HG03196 (cell line): ENCODE results near the gene VPS51.
"Not testable (repeated sequence)": the region's sequence is repeated elsewhere in the genome, so short reads cannot be mapped to it uniquely, and the experiment has no call there.

ENCODE experiments used
- ATAC-seq: cut with Tn5 transposase; IDR thresholded peaks from one replicate; pipeline ENCODE4 v1.9.1; 2021; ENCODE audit not compliant: unreplicated experiment

VPS51 gene

GRCh38 chr11:65118097-65118837 lies 22.3 kb downstream of the VPS51 start:
- ATAC-seq: no peak

- not testable (repeated sequence) for ATAC-seq
Observed at GRCh38 chr11:65118891-65119669, 23.1 kb downstream of the VPS51 start.

GRCh38 chr11:65119670-65119995 lies 23.6 kb downstream of the VPS51 start:
- ATAC-seq: no peak

GRCh38 chr11:65120831-65121230 lies 24.8 kb downstream of the VPS51 start:
- no peak for ATAC-seq

GRCh38 chr11:65121447-65121864 lies 25.4 kb downstream of the VPS51 start:
- no peak for ATAC-seq

- peak; percentile 78 for ATAC-seq
Observed at GRCh38 chr11:65121865-65122696, 26.1 kb downstream of the VPS51 start, which contains the start of the genes FAU and MRPL49. Gene FAU (minus strand): TSS chr11:65122134. CDS start chr11:65121813, 321 bp downstream. Gene MRPL49 (plus strand): TSS chr11:65122321. CDS start chr11:65122347, 26 bp downstream.

GRCh38 chr11:65124480-65125196 lies 28.6 kb downstream of the VPS51 start:
- no peak for ATAC-seq

- ATAC-seq: no peak
Observed at GRCh38 chr11:65125197-65126056, 29.4 kb downstream of the VPS51 start.

GRCh38 chr11:65126624-65127274 lies 30.7 kb downstream of the VPS51 start:
- no peak for ATAC-seq

GRCh38 chr11:65127473-65128181 lies 31.6 kb downstream of the VPS51 start:
- no peak for ATAC-seq

- ATAC-seq: no peak
Observed at GRCh38 chr11:65128182-65129145, 32.5 kb downstream of the VPS51 start.

GRCh38 chr11:65129649-65130441 lies 33.8 kb downstream of the VPS51 start:
- no peak for ATAC-seq

GRCh38 chr11:65130631-65131416 lies 34.8 kb downstream of the VPS51 start:
- no peak for ATAC-seq

GRCh38 chr11:65131417-65131776 lies 35.4 kb downstream of the VPS51 start:
- no peak for ATAC-seq

GRCh38 chr11:65131895-65132237 lies 35.9 kb downstream of the VPS51 start:
- ATAC-seq: no peak
